Esophagus squamous epithelium (tissue), 4 donors: ENCODE measurements around the gene FAM20C.

ENCODE experiments used
- CTCF ChIP-seq, 6 experiments: fragments of 450-650 bp in 4 of 6; fragments of 200-600 bp in 2 of 6; sonication (generic) in 2 of 6; IDR thresholded peaks; one replicate each; pipeline ENCODE4 v1.5.1; 2016 to 2019; ENCODE audit warnings: antibody characterized with exemption in 6 of 6, mild to moderate bottlenecking in 4 of 6, moderate library complexity in 4 of 6
- POLR2A ChIP-seq, 4 donors: fragments of 450-650 bp; IDR thresholded peaks; one replicate each; pipeline ENCODE4 v1.6.1; 2017; ENCODE audit warnings: antibody characterized with exemption in 4 of 4, mild to moderate bottlenecking in 4 of 4, moderate library complexity in 3 of 4

DNA sequence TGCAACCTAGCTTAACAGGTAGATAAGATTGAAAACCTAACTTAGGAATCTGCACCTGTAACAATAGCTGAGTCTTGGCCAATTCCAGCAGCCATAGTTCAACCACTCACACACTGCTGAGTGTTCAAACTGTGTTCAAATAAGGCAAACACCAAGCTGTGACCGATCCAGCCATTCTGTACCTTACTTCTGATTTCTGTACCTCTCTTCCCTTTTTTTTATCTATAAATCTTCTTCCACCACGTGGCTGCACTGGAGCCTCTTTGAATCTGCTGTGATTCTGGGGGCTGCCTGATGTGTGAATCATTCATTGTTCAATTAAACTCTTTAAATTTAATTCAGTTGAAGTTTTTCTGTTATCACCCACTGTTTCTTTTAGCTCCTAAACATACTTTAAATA, 81.9 kb downstream of the FAM20C start:
- TF ChIP-seq POLR2A (IDR thresholded peaks at IDR 0.05) = no peak
- TF ChIP-seq CTCF (IDR thresholded peaks at IDR 0.05) = no peak
